GM12873 (cell line): ENCODE results near the gene FGD6.

Source experiments
- TF ChIP-seq, protein P1 (sequence below): IDR thresholded peaks from 2 replicates; pipeline ENCODE4 v1.5.1; 2012; ENCODE audit warnings: low read depth, mild to moderate bottlenecking, moderate library complexity, low read length, control low read depth; ENCODE audit not compliant: insufficient read depth; ENCODE audit errors: missing control alignments

FGD6 gene

DNA sequence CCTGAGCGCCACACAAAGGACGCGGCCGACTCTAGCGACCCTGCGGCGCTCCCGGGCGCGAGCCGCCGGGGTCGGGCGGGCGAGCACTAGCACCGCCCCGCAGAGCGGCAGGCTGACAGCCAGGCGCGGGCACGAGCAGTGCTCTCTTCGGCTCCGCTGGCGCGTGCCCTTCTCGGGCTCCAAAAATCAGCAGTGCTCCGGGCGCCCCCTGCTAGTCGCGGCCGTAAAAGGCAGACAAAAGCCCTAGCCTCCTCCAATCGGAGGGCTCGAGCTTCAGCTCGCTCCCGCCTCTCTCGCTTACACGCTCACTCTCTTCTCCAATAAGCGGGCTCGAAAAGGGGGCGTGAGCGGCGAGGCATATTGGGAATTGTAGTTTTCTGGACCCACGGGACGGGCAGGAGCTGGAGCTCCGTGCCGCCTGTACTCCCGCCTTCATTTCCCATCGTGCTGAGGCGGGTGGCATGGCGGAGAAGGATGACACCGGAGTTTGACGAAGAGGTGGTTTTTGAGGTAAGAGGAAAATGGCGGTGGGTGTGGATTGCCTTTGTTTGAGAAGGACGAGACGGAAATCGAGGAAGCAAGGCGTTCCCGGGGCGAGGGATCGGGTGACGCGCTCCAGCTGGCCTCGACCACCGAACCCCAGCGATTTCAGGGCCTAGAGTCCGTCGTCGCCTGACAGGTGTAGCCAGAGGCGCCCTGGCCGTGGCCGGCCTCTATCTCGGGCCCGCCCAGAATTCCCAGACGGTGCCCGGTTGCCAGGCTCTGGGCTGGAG lies at the start of gene FGD6, which contains the start of gene VEZT:
Gene FGD6, minus strand, starts transcription at position 91 of the 773 bp plus-strand sequence. CDS start 227 bp downstream, outside the sequence.
Gene VEZT, plus strand, starts transcription at position 431 of the 773 bp plus-strand sequence. Its CDS starts 44 bp downstream, at position 475.
- TF ChIP-seq, protein P1, sequence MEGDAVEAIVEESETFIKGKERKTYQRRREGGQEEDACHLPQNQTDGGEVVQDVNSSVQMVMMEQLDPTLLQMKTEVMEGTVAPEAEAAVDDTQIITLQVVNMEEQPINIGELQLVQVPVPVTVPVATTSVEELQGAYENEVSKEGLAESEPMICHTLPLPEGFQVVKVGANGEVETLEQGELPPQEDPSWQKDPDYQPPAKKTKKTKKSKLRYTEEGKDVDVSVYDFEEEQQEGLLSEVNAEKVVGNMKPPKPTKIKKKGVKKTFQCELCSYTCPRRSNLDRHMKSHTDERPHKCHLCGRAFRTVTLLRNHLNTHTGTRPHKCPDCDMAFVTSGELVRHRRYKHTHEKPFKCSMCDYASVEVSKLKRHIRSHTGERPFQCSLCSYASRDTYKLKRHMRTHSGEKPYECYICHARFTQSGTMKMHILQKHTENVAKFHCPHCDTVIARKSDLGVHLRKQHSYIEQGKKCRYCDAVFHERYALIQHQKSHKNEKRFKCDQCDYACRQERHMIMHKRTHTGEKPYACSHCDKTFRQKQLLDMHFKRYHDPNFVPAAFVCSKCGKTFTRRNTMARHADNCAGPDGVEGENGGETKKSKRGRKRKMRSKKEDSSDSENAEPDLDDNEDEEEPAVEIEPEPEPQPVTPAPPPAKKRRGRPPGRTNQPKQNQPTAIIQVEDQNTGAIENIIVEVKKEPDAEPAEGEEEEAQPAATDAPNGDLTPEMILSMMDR = peak; percentile 55

DNA sequence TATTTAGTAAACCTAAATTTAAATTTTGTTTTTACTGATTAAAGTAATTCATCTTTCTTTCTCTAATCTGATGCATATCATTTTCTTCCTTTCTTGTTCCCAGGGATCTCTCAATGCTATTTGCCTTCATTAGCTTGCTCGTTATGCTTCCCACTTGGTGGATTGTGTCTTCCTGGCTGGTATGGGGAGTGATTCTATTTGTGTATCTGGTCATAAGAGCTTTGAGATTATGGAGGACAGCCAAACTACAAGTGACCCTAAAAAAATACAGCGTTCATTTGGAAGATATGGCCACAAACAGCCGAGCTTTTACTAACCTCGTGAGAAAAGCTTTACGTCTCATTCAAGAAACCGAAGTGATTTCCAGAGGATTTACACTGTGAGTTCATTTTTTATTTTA lies 49.0 kb upstream of the FGD6 start:
- TF ChIP-seq, protein P1 = no peak

DNA sequence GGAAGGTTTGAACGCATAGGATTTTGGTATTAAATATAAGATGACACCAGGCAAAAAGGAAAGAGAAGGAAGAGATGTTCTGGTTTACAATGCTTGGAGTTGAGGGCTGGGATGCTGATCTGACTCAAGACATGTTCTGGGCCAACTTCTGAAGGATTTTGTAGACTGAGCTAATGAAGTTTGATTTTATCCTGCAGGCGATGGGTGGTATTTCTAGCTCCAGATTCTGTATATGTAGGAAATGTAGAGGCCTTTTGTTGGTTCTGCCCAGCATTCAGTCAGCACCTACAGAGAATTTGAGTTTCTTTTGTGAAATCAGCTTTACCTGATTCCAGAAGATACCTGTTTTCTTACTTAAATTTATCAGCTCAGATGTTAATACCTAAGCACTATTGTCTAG lies 48.5 kb upstream of the FGD6 start:
- TF ChIP-seq, protein P1 = peak; percentile 10

DNA sequence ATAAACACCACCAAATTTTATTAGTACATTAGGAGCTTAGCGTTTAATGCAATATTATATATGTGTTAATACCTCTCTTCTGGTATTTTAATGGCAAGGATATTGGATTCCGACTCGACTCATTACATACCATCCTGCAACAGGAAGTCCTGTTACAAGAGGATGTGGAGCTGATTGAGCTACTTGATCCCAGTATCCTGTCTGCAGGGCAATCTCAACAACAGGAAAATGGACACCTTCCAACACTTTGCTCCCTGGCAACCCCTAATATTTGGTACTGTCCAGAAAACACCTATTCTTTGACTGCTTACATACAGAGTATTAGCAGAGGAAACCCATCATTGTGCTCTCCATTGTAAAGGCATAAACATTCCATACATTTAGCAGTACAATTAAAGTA lies 45.5 kb upstream of the FGD6 start:
- TF ChIP-seq, protein P1 = no peak

DNA sequence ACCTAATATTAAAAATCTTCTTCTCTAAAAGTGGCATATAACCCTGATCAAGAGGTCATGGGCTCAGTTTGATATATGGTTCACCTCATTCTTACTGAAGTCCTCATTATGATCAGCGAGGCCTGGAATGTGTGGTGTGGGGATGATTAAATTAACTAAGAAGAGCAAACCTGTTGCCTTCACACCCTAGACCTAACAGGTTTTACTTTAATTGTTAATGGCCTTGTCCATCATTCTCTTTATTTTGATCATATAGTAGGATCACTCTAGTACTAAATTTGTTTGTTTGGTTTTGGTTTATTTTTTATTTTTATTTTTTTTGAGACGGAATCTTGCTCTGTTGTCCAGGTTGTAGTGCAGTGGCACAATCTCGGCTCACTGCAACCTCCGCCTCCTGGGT lies 43.8 kb upstream of the FGD6 start:
- TF ChIP-seq, protein P1 = no peak

DNA sequence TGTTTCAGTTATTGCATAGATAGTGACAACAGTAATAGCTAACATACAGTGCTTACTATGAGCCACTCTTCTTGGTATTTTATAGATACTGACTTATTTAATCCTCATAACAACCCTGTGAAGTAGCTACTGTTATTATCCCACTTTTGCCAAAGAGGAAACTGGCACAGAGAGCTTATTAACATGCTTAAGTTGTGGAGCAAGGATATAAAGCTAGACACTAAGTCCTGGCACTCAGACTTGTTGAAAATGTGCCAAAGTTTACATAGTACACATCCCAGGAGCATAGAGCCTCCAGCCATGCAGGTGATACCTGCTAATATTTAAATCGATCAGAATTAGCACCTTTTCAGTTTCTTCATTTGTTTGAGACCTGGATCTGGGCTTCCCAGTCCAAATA lies 42.1 kb upstream of the FGD6 start:
- TF ChIP-seq, protein P1 = no peak

DNA sequence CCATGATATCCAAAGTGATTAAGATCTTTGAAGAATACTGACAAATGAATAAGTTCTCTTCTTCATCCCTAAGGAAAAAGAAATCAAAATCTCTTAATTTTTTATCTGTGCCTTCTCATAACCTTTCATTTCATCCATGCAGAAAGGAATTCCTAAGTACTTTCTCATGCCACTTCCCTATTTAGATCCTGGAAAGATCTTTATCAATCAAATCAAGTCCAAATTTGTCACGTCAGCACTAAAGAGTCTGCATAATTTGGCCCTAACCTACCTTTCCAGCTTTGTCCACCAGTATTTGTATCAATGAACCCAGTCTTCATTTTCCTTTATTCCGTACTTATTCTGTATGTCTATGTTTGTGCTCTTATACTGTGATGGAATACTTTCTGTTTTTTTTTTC lies 41.5 kb upstream of the FGD6 start:
- TF ChIP-seq, protein P1 = no peak
